Muscle of back (tissue), 11 donors: ENCODE results near the gene FYN. TPM values are rescaled to one million over a fixed set of nuclear protein-coding genes. Genes with fewer than 3 reads are reported as not detected.

ENCODE experiments used
- DNase-seq, 3 donors: peaks; one replicate each; pipeline versions ENCODE4 v3.0.0 to v3.0.0-alpha.2; 2013
- polyA plus RNA-seq, 10 donors: library from polyadenylated mRNA; unstranded; fragments of 120-200 nt; gene quantifications; one replicate each; pipeline ENCODE4 v1.2.1, GENCODE V29; 2013; ENCODE audit not compliant: insufficient read length in 10 of 10

The FYN gene
- polyA plus RNA-seq, 10 donors: 119 to 184 (median 154) TPM

GRCh38 chr6:111710911-111711310 is 162.3 kb downstream of the FYN start:
- peak in 1 of 3 donors; percentile 32 for DNase-seq

GRCh38 chr6:111710439-111710838 is 162.8 kb downstream of the FYN start:
- DNase-seq: peak in 1 of 3 donors; percentile 62

- DNase-seq: peak; percentile 83 to 93 (median 90)
These were observed 163.4 kb downstream of the FYN start for GRCh38 chr6:111709615-111710398.

- no peak for DNase-seq
These were observed 164.1 kb downstream of the FYN start for GRCh38 chr6:111709201-111709600.

- DNase-seq: no peak
These were observed 165.5 kb downstream of the FYN start for GRCh38 chr6:111707773-111708172.

GRCh38 chr6:111706841-111707391 is 166.3 kb downstream of the FYN start:
- no peak for DNase-seq

GRCh38 chr6:111703723-111704122 is 169.5 kb downstream of the FYN start:
- no peak for DNase-seq

GRCh38 chr6:111702268-111702667 is 171.0 kb downstream of the FYN start:
- DNase-seq: no peak

GRCh38 chr6:111701146-111701545 is 172.1 kb downstream of the FYN start:
- no peak for DNase-seq

- DNase-seq: no peak
These were observed 173.0 kb downstream of the FYN start for GRCh38 chr6:111700135-111700690.

- no peak for DNase-seq
These were observed 174.1 kb downstream of the FYN start for GRCh38 chr6:111699123-111699522.

GRCh38 chr6:111696814-111697213 is 176.4 kb downstream of the FYN start:
- DNase-seq: no peak

GRCh38 chr6:111692327-111693164 is 180.7 kb downstream of the FYN start:
- peak; percentile 65 to 70 (median 67) for DNase-seq

- peak; percentile 60 to 77 (median 70) for DNase-seq
These were observed 181.7 kb downstream of the FYN start for GRCh38 chr6:111691345-111692225.

GRCh38 chr6:111689946-111690345 is 183.3 kb downstream of the FYN start:
- no peak for DNase-seq

- no peak for DNase-seq
These were observed 183.8 kb downstream of the FYN start for GRCh38 chr6:111689419-111689818.

- no peak for DNase-seq
These were observed 184.9 kb downstream of the FYN start for GRCh38 chr6:111688331-111688730.

GRCh38 chr6:111687652-111688051 is 185.6 kb downstream of the FYN start:
- DNase-seq: no peak

GRCh38 chr6:111686932-111687266 is 186.4 kb downstream of the FYN start:
- DNase-seq: no peak

- DNase-seq: peak in 1 of 3 donors; percentile 49
These were observed 186.9 kb downstream of the FYN start for GRCh38 chr6:111686249-111686931.

- DNase-seq: no peak
These were observed 187.7 kb downstream of the FYN start for GRCh38 chr6:111685526-111685925.
